ENCODE results near the gene TIMP3.
"Not testable (repeated sequence)": the region's sequence is repeated elsewhere in the genome, so short reads cannot be mapped to it uniquely, and the experiment has no call there.

The TIMP3 gene

GRCh38 chr22:32858121-32858703 lies 56.7 kb downstream of the TIMP3 start:
- DNase-seq: no peak

GRCh38 chr22:32858957-32859356 lies 57.5 kb downstream of the TIMP3 start:
- DNase-seq: no peak

DNA sequence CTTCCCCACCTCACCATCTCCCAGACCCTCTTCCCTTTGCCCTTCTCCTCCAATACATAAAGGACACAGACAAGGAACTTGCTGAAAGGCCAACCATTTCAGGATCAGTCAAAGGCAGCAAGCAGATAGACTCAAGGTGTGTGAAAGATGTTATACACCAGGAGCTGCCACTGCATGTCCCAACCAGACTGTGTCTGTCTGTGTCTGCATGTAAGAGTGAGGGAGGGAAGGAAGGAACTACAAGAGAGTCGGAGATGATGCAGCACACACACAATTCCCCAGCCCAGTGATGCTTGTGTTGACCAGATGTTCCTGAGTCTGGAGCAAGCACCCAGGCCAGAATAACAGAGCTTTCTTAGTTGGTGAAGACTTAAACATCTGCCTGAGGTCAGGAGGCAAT lies 58.2 kb downstream of the TIMP3 start:
- no peak for DNase-seq

DNA sequence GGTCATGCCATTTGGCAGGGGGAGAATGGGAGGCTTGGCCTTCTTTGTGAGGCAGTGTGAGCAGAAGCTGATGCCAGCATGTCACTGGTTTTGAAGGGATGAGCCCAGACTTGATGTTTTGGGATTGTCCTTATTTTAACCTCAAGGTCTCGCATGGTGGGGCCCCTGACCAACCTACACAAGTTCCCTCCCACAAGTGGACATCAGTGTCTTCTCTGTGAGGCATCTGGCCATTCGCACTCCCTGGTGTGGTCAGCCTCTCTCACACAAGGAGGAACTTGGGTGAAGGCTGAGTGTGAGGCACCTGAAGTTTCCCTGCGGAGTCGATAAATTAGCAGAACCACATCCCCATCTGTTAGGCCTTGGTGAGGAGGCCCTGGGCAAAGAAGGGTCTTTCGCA lies 59.8 kb downstream of the TIMP3 start:
- DNase-seq: no peak

DNA sequence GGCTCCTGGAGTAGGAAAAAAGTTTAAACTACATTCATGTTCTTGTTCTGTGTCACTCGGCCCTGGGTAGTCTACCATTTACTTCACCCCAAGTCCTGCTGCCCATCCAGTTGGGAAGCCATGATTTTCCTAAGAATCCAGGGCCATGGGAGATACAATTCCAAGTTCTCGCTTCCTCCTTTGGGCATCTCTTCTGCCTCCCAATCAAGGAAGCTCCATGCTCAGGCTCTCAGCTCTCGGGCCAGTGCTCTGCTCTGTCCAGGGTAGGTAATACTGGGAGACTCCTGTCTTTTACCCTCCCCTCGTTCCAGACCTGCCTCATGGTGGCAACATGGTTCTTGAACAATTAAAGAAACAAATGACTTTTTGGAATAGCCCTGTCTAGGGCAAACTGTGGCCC lies 60.6 kb downstream of the TIMP3 start:
- DNase-seq: no peak

DNA sequence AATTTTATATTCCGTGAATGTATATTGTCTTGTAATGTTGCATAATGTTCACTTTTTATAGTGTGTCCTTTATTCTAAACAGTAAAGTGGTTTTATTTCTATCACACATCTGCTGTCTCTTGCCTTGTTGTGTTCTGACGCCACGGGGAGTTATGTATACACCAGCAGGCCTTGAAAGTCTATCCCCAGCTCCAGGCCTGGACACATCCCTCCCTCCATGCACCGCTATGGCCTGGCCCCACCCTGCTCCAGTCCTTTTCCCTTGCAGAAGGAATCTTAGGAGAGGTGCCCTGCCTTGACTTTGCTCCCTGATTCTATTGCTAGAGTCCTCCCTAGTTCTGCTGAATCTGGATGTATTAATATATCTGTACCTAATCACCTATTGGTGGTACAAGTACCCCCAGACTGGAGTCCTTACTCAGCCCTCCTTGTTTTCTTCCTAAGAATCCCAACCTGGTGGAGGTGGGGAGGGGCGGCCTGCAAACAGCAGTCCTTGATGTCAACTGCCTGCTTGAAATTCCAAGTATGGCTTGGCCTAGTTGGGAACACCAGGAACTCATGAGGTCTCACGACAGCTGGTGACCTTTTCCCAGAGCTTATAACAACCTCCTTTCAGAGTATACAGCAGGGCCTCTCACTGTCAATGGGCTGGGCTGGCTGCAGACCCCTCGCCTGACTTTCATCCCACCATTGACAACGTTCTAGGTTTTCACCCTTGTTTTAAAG lies 61.6 kb downstream of the TIMP3 start:
- DNase-seq: no peak

DNA sequence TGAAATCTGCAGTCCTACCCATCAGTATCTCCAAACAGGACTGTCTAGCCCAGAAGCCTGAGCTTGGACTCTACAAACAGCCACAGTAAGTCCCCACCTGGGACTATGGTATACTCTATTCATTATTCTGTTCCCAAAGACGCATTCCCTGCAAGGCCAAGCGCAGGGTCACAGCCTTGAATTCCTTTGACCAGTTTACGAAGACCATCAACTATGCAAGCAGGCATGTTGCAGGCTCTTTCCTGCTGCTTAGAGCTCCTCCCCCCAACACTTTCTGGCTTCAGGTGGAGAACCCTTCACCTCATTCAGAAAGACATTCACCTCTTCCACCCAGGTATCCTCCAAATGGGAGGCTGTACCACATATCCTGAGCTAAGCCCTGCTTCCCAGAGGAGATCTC lies 62.5 kb downstream of the TIMP3 start:
- peak; percentile 67 for DNase-seq

- no peak for DNase-seq
Observed at GRCh38 chr22:32864596-32864995, 63.1 kb downstream of the TIMP3 start.

DNA sequence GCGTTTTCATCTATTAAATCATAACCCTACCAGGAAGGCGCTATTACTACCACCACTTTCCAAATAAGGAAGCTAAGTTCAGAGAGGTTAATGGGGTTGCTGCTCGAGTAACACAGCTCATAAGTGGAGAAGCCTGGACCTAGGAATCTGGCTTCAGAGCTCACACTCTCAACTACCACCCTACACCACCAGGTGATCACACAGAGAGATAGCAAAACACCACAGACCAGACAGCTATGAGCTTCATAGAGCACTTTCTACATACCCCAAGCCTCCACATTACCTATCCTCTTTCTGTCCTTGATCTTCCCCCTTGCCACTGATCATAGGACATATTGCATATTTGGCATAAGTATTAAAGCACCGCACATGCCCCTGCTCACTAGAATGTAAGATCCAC lies 65.4 kb downstream of the TIMP3 start:
- DNase-seq: no peak

DNA sequence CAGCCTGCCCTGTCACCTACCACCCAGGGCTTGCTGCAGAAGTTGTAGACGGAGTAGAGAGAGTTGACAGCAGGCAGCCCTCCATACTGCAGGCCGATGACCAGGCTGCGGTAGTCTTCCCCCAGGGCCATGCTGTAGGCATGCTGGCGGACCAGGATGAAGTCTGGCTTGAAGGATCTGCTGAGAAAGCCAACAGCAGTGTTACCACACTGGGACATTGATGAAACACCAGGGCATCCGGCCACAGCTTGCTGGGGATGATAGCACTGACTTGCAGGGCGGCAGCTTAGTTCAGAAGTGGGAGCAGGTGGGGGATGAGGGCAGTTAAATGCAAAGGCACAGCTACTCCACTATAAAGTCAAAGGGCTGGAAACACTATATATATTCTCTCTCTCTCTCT lies 67.4 kb downstream of the TIMP3 start:
- no peak for DNase-seq

DNA sequence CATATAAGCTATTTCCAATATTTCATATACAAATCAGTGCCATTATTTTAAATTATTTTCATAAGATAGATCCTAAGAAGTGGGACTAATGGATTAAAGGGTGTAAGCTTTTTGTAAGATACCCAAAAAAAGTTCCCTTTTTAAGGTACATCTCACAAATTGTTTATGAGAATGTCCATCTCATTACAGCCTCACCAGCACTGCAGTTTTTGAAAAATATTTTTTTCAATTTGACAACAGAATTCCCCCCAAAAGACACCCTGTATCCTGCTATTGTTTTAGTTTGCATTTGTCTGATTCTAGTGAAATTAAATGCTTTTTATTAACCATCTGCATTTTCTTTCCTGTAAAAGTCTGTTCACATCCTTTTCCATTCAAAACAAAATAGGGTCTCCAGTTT lies 69.0 kb downstream of the TIMP3 start:
- no peak for DNase-seq

- DNase-seq: not testable (repeated sequence)
Observed at GRCh38 chr22:32873604-32874003, 72.1 kb downstream of the TIMP3 start.

DNA sequence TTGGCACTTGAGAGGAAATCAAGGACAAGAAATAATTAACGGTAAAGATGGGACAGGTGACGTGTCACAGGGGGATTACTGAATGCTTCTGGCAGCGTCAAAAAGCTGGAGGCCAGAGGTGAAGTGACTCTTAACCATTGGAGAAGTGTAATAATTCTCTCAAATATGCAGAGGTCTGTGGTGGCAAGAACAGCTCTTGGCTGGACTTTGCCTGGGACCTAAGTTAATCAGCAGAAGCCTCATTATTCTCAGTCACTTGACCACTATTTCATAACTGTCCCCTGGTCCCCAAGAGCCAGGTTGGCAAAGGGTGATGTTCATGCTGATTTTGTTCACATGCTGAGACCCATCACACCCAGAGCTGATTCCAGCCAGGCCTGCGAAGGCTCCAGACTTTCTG lies 72.9 kb downstream of the TIMP3 start:
- no peak for DNase-seq

GRCh38 chr22:32874976-32875375 lies 73.5 kb downstream of the TIMP3 start:
- no peak for DNase-seq

DNA sequence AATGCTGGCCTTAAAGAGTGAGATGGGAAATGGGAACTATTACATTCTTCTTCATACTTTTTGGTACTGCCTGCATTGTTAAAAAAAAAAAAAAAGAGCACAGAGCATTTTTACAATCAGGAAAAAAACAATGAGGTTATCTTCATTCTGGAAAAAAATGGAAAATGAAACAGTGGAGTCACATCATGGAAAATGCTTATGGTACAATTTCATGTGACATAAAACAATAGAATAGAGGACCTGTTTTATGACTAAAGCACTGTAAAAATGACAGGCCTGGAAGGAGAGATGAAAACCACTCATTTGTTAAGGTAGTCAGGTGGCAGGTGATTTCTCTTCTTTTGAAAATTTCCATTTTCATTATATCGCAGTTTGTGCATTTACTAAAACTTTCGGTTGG lies 75.0 kb downstream of the TIMP3 start:
- no peak for DNase-seq

GRCh38 chr22:32877196-32877595 lies 75.7 kb downstream of the TIMP3 start:
- DNase-seq: no peak

DNA sequence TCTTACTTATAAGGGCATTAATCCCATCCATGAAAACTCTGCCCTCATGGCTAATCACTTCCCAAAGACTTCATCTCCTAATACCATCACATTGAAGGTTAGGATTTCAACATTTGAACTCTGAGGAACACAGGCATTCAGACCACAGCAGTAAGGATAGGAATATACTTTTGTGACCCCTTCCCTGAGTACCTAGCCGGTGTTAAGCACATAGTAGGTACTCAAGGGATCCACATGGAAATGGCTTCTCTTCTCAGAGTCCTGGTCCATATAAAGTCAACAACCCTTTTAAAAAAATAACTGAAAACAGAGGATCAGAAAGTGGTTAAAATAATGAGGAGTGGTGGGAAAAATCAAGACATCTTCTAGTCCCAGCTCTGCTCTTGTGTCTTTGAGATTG lies 78.0 kb downstream of the TIMP3 start:
- no peak for DNase-seq

DNA sequence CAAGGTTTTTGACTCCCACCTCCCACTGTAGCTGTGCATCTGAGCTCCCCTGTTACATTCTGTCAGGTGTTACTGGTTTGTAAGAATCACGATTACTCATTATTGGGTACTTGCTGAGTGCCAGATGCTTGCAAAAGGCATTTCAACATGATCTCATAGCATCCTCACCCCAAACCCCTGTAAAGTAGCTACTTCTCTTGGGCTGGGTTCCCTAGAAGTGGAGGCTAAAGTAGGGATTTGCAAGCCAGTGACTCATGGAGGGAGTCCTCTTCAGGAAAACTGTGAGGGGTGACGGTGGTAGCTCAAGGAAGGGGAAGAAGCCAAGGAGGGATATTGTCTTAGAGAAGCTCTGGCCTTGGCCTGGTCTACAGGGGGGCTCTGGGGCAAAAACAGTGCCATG lies 78.6 kb downstream of the TIMP3 start:
- DNase-seq: no peak

DNA sequence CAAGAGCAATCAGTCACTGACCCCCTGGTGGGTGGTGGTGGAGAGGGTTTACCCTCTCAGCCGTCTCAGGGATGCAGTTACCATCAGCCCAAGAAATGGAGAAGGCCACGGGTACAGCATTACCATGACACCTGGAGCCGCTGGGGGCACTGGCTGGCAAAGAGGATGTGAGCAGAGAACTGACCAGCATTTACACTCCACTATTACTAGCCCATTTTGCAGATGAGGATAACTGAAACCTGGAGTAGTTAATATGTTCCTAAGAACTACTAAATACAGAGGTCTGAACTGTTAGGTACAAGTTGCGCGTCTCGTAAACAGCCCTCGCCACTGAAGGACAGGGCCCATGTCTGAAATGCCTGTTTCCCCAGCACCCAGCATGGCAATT lies 79.0 kb downstream of the TIMP3 start:
- no peak for DNase-seq

DNA sequence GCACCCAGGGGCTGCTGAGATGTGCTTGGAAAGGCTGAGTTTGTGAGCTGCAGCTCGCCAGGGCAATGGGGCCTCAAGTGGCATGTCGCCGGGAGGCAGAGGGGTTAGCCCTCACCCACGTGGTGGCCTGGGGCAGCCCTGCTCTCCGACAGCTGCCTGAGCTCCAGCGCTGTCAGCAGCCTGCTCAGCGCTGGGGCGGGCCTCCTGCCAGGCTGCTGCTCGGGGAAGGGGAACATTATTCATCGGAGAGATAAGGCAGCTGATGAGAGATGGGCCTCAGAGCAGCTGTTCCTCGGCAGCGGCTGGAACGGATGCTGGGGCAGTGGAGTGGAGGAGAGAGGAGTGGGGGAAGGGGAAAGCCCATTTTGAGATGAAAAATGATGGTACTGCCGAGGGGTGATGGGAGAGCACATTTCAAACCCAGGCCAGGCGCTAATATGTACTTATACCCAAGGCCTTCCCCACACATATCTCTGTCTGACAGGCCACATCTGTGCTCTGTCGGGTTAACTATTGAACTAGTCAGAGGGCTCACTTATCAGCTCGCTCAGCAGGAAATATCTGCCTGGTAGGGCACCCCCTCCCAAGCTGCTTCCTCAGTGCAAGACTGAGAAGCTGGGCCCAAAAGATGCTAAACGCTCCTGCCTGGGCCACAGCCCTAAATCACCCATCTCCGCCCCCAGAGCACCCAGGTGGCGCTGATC lies 79.5 kb downstream of the TIMP3 start:
- DNase-seq: peak; percentile 80

GRCh38 chr22:32882360-32882755 lies 80.9 kb downstream of the TIMP3 start:
- no peak for DNase-seq

GRCh38 chr22:32882774-32883530 lies 81.4 kb downstream of the TIMP3 start:
- no peak for DNase-seq

GRCh38 chr22:32887324-32887980 lies 85.9 kb downstream of the TIMP3 start:
- no peak for DNase-seq
